ENCODE results near the gene SH3BP4.

- TF ChIP-seq POLR2AphosphoS5 (IDR thresholded peaks at IDR 0.05; ENCODE audit: borderline replicate concordance, low read depth, low read length) (no peak), EZH2 (IDR thresholded peaks at IDR 0.05) (no peak), FOXP2 (optimal IDR thresholded peaks at IDR 0.05; ENCODE audit: control extremely low read depth, extremely low read length, insufficient read depth) (no peak)
Measured at GRCh38 chr2:234996941-234997270, 45.1 kb downstream of the SH3BP4 start.
